HG02642 (cell line): ENCODE data around the gene SLC10A6.
"Not testable (repeated sequence)": the region's sequence is repeated elsewhere in the genome, so short reads cannot be mapped to it uniquely, and the experiment has no call there.

Experiments used
- ATAC-seq: cut with Tn5 transposase; IDR thresholded peaks from one replicate; pipeline ENCODE4 v1.9.1; 2021; ENCODE audit warnings: mild to moderate bottlenecking; ENCODE audit not compliant: unreplicated experiment, poor library complexity

Gene SLC10A6, protein sequence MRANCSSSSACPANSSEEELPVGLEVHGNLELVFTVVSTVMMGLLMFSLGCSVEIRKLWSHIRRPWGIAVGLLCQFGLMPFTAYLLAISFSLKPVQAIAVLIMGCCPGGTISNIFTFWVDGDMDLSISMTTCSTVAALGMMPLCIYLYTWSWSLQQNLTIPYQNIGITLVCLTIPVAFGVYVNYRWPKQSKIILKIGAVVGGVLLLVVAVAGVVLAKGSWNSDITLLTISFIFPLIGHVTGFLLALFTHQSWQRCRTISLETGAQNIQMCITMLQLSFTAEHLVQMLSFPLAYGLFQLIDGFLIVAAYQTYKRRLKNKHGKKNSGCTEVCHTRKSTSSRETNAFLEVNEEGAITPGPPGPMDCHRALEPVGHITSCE

DNA sequence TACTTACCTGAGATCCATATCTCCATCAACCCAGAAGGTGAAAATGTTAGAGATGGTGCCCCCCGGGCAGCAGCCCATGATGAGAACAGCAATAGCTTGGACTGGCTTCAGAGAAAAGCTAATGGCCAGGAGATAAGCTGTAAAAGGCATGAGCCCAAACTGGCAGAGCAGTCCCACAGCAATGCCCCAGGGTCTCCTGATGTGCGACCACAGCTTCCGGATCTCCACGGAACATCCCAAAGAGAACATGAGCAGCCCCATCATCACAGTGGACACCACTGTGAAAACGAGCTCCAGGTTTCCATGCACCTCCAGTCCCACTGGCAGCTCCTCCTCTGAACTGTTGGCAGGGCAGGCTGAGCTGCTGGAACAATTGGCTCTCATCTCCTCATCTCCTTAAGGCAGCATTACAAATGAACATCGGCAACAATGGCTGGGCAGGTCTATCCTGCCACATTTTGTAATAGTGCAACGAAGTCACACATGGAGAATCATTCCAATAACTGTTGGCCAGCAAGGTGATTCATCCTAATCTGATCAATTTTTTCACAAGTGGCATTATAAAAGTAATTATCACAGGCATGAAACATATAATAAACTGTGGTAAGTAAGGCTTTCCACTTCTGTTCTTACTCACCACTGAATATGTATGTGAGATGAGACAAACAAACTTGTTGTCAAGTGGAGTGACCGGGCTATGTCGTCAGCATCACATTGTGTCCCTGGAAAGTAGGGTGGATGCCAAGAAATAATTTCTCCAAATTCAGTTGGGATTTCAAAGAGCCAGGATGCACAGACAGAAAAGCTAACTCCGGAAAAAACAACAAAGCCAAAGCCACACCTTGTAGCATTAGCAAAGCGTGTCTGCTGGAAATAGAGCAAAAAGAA lies at the start of gene SLC10A6:
TSS of gene SLC10A6 (minus strand) at position 653 of the 888 bp plus-strand sequence. CDS start at position 384, 269 bp downstream.
- ATAC-seq: no peak

DNA sequence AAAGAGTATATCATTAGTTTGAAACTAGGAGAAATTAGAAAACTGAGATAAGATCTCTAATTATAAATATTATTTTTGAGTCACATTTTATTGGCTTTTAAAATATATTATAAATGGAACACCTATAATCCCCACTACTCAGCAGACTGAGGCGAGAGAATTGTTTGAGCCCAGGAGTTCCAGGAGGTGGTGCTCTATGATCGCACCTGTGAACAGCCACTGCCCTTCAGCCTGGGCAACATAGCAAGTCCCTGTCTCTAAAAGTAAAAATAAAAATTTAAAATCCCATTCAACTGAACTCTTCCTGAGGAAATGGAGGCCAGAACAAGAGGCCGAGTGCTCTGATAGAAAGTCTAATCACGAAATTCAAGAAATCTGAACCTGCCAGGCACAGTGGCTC lies 49.4 kb upstream of the SLC10A6 start:
- no peak for ATAC-seq

DNA sequence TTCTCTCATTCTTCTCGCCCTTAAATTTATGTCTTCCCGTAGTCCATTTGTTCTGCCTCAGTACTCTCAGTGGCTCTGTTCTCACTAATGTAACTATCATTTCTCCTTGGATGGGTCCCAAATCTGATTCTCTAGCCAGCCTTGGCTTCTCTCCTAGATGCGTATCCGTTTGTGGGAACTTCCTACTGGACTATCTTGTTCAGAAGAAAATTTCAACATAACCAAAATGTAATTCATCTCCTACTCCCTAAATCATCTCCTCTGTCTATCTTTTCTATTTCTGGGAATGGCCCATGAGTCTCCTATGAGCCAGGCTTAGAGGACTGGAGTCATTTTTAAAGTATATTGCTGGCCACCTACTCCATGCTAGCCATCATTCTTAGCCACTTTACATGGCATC lies 47.4 kb upstream of the SLC10A6 start:
- ATAC-seq: no peak

DNA sequence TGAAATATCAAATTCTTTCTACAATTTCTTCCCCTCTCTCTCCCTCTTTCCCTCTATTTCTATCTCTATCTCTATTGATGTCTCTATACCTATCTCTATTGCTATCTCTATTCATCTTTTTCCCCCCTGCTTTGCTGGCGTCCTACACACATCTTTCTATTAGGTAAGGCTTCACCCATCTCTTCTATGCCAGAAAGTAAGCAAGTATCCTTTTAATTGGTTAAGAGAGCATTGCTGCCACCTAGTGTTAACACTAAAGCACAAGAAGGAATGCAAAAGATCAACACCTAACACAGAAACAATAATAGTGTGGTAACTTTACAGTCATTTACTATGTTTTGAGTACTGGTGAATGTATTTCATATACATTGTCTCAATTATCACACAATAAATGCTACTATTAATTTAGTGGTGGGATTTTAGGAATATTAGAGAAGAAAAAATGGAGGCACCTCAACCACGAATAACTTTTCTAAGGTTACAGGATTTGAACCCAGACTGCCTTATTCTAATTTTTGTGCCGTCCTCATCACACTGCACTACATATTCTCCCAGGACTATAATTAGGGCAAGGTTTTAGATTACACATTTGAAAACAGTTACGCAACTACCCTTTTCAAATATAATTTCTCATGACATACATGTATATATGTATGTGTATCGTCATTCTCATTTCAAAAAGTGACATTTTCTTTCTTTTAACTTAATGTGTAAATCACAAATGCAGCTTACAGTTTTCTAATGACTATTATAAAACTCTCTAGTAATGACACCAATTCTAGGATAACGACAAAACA lies 46.7 kb upstream of the SLC10A6 start:
- peak; percentile 54 for ATAC-seq

DNA sequence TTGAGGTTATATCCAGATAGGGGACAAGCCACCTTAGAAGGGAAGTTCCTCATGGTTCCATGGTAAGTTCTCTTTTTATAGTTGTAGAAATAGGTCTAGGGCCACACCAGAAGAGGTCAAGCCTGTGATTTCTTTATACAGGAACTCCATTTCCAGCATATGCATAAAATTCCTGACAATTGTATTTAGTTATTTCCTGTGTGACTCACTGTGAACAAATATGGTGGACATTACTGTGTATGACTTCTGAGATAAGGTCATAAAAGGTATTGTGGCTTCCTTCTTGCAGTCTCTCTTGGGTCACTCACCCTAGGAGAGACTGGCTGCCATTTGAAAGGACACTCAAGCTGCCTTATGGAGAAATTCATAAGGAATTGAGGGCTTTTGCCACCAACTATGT lies 45.3 kb upstream of the SLC10A6 start:
- ATAC-seq: no peak

DNA sequence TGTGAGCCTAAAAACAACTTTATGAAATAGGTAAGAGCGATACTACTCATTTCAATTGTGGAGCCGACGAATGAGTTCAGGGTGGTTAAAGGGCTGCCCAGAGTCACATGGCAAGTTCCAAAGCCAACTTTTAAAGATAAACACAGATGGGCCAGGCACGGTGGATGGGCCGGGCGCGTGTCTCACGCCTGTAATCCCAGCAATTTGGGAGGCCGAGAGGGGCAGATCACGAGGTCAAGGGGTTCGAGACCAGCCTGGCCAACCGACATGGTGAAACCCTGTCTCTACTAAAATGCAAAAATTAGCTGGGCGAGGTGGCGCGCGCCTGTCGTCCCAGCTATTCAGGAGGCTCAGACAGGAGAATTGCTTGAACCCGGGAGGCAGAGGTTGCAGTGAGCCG lies 44.0 kb upstream of the SLC10A6 start:
- no peak for ATAC-seq

DNA sequence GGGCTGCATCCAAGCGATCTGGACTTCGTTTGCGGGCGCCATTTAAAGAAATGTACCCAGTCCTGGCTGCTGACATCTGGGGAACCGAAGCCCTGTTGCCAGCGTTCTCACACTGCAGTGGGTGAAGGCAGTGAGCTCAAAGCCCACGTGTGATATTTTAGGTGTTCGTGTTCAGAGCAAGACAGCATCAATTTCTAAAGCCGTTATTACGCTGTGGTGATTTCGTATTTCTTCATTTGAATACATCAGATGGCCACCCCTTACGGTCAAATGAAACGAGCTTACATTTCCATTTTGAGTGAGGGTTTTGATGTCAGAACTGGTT lies 43.4 kb upstream of the SLC10A6 start:
- ATAC-seq: no peak

DNA sequence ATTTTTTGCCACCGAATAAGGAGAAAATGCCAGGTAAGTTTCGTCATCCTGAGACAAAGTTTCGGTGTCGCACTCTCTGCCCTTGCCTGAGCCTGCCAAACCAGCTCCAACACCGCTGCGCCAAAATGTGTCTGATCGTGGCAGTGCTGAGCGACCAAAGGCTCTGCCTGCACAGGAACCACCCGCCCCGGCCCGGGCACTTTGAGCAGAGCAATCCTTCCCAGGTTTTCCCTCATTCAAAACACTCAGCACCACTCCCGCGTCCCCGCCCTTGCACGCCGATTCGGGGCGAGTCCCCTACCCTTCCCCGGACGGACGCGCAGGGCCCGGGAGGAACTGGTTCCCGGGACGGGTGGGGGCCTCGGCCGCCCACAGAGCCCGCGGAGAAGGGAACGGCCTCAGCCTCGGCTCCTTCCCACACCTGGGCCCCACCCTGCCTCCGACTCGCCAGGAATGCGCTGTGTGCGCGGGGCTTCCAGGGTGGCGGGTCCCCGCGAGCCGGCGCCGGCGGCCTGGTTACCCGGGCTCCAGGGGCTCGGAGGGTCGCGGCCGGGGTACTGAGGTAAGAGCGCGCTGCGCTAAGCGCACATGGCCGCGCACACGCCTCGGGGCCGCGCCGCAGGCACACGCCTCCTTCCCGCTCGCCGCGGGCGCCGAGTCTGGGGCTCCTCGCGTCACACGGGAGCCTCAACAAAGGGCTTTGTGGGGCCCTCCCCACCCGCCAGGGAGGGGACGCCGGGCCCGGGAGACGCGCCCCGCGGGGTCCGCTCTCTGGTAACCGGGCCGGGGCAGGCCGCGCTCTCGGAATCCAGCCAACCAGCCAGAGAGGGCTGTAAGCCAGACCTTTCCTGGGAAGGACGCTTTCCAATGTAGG lies 42.8 kb upstream of the SLC10A6 start, which contains the start of gene C4orf36:
TSS of gene C4orf36 (minus strand) at position 661 of the 874 bp plus-strand sequence. CDS start 902 bp downstream, outside the sequence.
- peak; percentile 68 for ATAC-seq

DNA sequence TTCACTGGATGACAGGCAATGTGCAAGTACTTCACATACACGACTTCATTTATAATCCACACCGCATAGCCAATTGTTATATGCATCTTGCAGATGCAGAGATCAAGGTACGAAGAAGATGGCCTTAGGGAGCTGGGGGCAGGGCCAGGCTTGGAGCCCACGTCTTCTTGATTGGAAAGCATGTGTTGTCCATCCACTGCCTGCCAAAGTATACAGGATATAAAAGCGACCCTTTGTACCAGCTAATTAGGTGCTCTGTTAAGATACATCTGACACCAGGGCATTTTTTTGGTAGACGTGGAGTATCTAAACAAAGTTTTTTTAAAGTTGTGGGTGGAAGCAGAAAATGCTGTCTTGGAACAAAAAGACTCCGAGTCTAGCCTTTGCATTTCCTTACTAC lies 41.6 kb upstream of the SLC10A6 start:
- no peak for ATAC-seq

DNA sequence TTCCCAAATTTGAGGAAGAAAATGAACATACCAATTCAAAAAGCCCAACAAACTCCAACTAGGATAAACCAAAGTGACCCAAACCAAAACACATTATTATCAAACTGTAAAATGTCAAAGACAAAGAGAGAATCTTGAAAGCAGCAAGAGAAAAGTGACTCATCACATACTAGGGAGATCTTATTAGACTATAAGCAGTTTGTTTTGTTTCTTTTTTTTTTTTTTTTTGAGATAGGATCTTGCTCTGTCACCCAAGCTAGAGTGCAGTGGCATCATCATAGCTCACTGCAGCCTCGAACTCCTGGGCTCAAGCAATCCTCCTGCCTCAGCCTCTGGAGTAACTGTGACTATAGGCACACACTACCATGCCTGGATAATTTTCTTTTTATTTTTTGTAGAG lies 30.5 kb upstream of the SLC10A6 start:
- no peak for ATAC-seq

DNA sequence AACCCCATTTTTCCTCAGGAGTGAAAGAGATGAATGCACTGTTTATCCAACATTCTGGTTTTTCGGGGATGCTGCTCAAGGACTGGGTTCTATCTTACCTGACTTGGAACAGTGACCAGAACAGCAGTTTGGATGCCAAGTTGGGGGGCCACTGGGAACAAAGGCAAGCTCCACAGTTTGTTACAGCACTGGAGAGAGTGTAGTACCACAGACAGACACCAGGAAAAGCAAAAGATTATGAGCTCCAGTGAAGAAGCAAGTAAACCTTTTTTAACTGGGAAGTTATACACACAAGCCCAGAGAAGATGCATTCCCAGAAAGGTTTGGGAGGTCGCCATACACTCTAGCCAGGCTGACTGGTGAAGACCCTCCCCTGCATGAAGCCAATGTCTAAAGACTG lies 29.5 kb upstream of the SLC10A6 start:
- ATAC-seq: no peak

DNA sequence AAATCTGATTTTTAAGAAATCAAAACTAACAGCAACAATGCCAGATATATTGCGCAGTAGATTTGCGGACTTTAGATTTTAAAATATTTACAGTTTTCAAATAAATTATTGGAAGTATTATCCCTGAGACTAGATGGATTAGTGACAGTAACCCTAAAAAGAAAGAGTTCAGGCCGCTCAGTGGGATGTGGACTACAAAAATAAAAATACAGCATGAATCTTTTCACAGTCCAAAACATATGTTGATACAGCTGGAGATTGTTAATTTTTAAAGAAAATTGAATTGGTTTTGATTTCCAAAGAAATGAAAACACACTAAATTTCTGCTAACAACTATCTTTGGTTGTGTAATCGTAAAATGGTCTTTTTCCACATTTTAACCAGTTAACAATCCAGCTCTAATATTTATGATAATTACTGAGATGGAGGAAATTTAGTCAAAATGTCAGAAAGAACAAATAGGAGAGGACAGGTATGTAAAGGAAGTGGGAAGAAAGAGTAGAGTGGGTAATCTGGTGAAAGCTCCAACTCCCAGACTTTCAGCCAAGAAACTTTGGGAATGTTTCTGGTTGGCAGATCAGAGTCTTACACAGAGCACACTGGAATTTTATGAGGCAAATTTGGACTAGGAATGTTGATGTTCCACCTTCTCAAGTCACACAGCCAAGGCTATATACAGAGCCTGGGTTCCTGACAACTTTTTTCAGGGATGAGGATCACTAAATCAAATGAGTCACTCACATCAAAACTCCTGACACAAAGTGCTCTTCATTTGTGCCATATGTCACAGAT lies 27.9 kb upstream of the SLC10A6 start:
- ATAC-seq: no peak

DNA sequence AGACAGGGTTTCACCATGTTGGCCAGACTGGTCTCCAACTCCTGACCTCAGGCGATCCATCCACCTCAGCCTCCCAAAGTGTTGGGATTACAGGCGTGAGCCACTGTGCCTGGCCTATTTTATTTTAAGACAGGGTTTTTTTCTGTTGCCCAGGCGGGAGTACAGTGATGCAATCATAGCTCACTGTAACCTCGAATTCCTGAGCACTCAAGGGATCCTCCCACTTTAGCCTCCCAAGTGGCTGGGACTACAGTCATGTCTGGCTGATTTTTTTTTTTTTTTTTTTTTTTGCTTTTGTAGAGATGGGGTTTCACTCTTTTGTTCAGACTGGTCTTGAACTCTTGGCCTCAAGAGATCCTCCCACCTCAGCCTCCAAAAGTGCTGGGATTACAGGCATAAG lies 26.3 kb upstream of the SLC10A6 start:
- ATAC-seq: not testable (repeated sequence)

DNA sequence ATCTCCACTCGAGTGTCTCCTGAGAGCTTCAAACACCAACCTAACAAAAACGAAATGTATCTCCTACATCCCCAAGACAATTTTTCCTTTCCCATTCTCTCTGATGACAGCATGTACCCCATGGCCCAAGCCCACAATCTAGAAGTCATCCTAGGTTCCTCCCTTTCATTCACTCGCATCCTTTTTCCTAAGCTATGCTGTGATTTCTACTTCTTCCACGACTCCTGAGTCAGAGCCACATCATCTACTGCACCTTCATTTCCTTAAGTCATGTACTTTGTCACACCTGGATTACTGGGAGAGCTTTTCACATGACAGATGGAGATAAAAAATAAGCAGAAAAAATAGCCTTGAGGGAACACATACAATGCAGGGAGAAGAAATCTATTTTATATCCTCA lies 23.0 kb upstream of the SLC10A6 start:
- no peak for ATAC-seq

DNA sequence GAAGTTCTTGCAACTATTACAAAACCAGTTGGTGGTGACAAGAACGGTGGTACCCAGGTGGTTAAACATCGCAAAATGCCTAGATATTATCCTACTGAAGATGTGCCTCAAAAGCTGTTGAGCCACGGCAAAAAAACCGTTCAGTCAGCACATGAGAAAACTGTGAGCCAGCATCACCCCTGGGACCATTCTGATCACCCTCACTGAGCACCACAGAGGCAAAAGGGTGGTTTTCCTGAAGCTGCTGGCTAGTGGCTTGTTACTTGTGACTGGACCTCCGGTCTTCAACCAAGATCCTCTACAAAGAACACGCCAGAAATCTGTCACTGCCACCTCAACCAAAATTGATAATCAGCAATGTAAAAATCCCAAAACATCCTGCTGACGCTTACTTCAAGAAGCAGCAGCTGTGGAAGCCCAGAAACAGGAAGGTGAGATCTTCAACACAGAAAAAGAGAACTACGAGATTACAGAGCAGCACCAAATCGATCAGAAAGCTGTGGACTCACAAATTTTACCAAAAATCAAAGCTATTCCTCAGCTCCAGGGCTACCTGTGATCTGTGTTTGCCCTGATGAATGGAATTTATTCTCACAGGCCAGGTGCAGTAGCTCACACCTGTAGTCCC lies 21.4 kb upstream of the SLC10A6 start:
- no peak for ATAC-seq

DNA sequence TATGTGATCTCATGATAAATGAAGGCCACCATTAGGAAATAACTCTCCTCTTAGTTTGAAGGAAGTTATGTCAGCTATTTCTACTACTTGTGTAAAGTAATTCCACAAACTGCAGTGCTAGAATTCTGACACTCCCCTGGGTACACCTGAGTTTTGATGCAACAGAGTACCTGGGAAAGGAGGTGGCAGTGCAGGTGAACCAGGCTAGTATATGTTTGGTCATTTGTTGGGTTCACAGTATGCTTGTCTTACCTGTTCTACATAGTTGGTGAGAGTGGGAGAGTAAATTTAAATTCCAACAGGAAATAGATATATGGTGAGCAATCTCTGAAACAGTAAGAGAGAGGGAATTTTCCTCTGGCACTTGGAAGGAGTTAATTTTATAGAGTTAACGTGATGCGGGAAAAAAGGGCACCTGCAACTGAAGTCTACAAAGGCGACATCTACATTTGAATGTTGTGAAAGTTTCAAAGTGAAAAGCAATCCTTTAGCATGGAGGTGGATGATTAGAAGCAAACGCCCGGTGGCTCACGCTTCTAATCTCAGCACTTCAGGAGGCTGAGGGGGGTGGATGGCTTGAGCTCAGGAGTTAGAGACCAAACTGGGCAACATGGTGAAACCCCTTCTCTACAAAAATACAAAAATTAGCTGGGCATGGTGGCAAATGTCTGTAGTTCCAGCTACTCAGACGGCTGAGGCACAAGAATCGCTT lies 8.3 kb upstream of the SLC10A6 start:
- no peak for ATAC-seq

DNA sequence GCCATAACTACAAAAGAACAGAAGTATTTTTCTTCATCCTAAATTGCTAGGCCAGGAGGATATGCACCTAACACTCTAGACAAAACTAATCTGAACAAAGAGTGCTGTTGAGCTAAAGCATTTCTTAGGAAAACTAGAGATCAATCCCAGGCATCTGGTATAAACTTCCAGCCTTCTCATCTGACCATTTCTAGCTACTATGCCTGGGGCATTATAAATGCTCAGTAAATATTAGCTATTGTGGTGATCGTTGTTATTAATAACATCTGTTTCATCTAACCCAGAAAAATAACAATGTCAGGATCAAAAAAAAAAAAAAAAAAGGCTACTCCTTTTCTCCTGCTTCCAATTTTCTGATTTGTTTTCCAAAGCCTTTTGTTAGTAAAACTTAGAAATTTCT lies 7.7 kb upstream of the SLC10A6 start:
- no peak for ATAC-seq

DNA sequence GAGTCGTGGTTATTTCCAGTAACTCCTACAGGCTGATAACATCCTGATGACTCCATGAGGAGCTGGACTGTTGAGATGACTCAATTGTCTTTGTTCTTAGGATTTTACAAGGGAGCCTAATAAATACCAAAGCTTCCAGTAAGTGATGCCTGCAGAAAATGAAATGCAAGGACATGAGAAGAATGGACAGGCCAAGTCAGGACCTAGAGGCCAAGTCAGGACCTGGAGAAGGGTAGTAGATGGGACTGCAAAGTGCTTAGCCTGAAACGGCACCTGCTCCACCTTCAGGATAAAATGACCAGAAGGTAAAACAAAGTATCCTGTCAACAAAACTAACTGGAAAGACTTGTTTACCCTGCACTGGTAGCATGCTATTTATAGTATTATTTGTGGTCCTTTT lies 6.4 kb upstream of the SLC10A6 start:
- no peak for ATAC-seq
